Parathyroid adenoma (tissue), 2 donors: ENCODE measurements around the gene CAPN9.

ENCODE experiments used
- H2AFZ ChIP-seq: fragments of 300-600 bp; sonication (generic); one replicate; pipeline ENCODE4 v1.7.0; 2017; ENCODE audit warnings: antibody characterized with exemption, mild to moderate bottlenecking
- H3K27ac ChIP-seq: fragments of 300-600 bp; sonication (generic); one replicate; pipeline ENCODE4 v1.7.0; 2017
- H3K27me3 ChIP-seq: fragments of 300-600 bp; sonication (generic); one replicate; pipeline ENCODE4 v1.7.0; 2017; ENCODE audit warnings: low read length; ENCODE audit not compliant: control insufficient read depth, insufficient read depth
- H3K36me3 ChIP-seq: fragments of 300-600 bp; sonication (generic); one replicate; pipeline ENCODE4 v1.7.0; 2017; ENCODE audit warnings: low read length; ENCODE audit not compliant: control insufficient read depth, insufficient read depth
- H3K4me1 ChIP-seq: fragments of 300-600 bp; sonication (generic); one replicate; pipeline ENCODE4 v1.7.0; 2017; ENCODE audit warnings: control low read depth
- H3K4me2 ChIP-seq: fragments of 300-600 bp; sonication (generic); one replicate; pipeline ENCODE4 v1.7.0; 2017; ENCODE audit warnings: low read length
- H3K4me3 ChIP-seq: fragments of 300-600 bp; sonication (generic); one replicate; pipeline ENCODE4 v1.7.0; 2017; ENCODE audit warnings: low read depth, low read length
- H3K79me2 ChIP-seq: fragments of 300-600 bp; sonication (generic); one replicate; pipeline ENCODE4 v1.7.0; 2017; ENCODE audit warnings: control low read depth
- H3K9ac ChIP-seq: fragments of 300-600 bp; sonication (generic); one replicate; pipeline ENCODE4 v1.7.0; 2017; ENCODE audit warnings: mild to moderate bottlenecking
- H3K9me3 ChIP-seq: fragments of 300-600 bp; sonication (generic); one replicate; pipeline ENCODE4 v1.7.0; 2017; ENCODE audit warnings: low read length; ENCODE audit not compliant: control insufficient read depth
- CTCF ChIP-seq: fragments of 300-600 bp; sonication (generic); IDR thresholded peaks from one replicate; pipeline ENCODE4 v1.7.0; 2017; ENCODE audit warnings: antibody characterized with exemption, mild to moderate bottlenecking
- donor health status: primary hyperparathyroidism.

Gene CAPN9

GRCh38 chr1:230750986-230751625 lies 3.9 kb downstream of the CAPN9 start:
- Histone ChIP-seq H3K36me3 (no peaks in the 10 kb centered on the region), H3K4me2 (no peak overlapping the region), H3K27me3 (no peaks in the 10 kb centered on the region), H3K4me3 (no peak overlapping the region), H3K9ac (no peak overlapping the region), H3K9me3 (no peaks in the 10 kb centered on the region), H2AFZ (peak overlapping the region; percentile 33), H3K79me2 (no peaks in the 10 kb centered on the region), H3K27ac (peak overlapping the region; percentile 36), H3K4me1 (peaks cover 22% of the 10 kb centered on the region)
- no peak for TF ChIP-seq CTCF

GRCh38 chr1:230752407-230752806 lies 5.2 kb downstream of the CAPN9 start:
- Histone ChIP-seq H3K27me3 (no peaks in the 10 kb centered on the region), H2AFZ (peak overlapping the region; percentile 44), H3K9me3 (no peaks in the 10 kb centered on the region), H3K4me3 (no peak overlapping the region), H3K9ac (no peak overlapping the region), H3K36me3 (no peaks in the 10 kb centered on the region), H3K27ac (peak overlapping the region; percentile 80), H3K4me1 (peaks cover 27% of the 10 kb centered on the region), H3K4me2 (peak overlapping the region; percentile 44), H3K79me2 (no peaks in the 10 kb centered on the region)
- no peak for TF ChIP-seq CTCF

GRCh38 chr1:230753191-230753585 lies 6.0 kb downstream of the CAPN9 start:
- peaks cover 35% of the 10 kb centered on the region for H3K4me1 ChIP-seq
- peak overlapping the region; percentile 46 for H2AFZ ChIP-seq
- H3K4me3 ChIP-seq, result no peak overlapping the region
- H3K27ac ChIP-seq, result peak overlapping the region; percentile 80
- no peaks in the 10 kb centered on the region for H3K9me3 ChIP-seq
- H3K9ac ChIP-seq, result no peak overlapping the region
- H3K36me3 ChIP-seq, result no peaks in the 10 kb centered on the region
- no peaks in the 10 kb centered on the region for H3K27me3 ChIP-seq
- H3K79me2 ChIP-seq, result no peaks in the 10 kb centered on the region
- peak overlapping the region; percentile 12 for H3K4me2 ChIP-seq
- TF ChIP-seq CTCF, result no peak

GRCh38 chr1:230753586-230754251 lies 6.5 kb downstream of the CAPN9 start:
- no peaks in the 10 kb centered on the region for H3K79me2 ChIP-seq
- no peak for TF ChIP-seq CTCF
- no peak overlapping the region for H3K4me3 ChIP-seq
- H3K4me2 ChIP-seq, result peak overlapping the region; percentile 37
- H3K9me3 ChIP-seq, result no peaks in the 10 kb centered on the region
- H3K9ac ChIP-seq, result no peak overlapping the region
- H3K36me3 ChIP-seq, result no peaks in the 10 kb centered on the region
- peak overlapping the region; percentile 80 for H3K27ac ChIP-seq
- peaks cover 40% of the 10 kb centered on the region for H3K4me1 ChIP-seq
- H3K27me3 ChIP-seq, result no peaks in the 10 kb centered on the region
- H2AFZ ChIP-seq, result peak overlapping the region; percentile 46
